DOHH2 (cell line): ENCODE data around the gene ZNF780A.

Experiments used
- H3F3A ChIP-seq: fragments of 200-600 bp; sonication (generic), shearing (Covaris generic); 2 replicates; pipeline ENCODE4 v1.6.0; 2016; ENCODE audit warnings: antibody characterized with exemption, mild to moderate bottlenecking; ENCODE audit not compliant: control insufficient read depth, insufficient read depth
- H3K27ac ChIP-seq: fragments of 200-600 bp; sonication (generic); 2 replicates; pipeline ENCODE4 v1.5.1; 2014; ENCODE audit warnings: low read depth, mild to moderate bottlenecking, low read length, moderate library complexity
- H3K27me3 ChIP-seq: fragments of 200-600 bp; sonication (generic); 2 replicates; pipeline ENCODE4 v1.6.1; 2014; ENCODE audit warnings: mild to moderate bottlenecking, low read length, mixed read lengths; ENCODE audit not compliant: control insufficient read depth
- H3K36me3 ChIP-seq: fragments of 200-600 bp; sonication (generic); 2 replicates; pipeline ENCODE4 v1.6.1; 2014; ENCODE audit warnings: mild to moderate bottlenecking, low read length, moderate library complexity, mixed read lengths; ENCODE audit not compliant: control insufficient read depth
- H3K4me1 ChIP-seq: fragments of 200-600 bp; sonication (generic); 2 replicates; pipeline ENCODE4 v1.6.1; 2014; ENCODE audit warnings: mild to moderate bottlenecking, low read length, mixed read lengths; ENCODE audit not compliant: control insufficient read depth
- H3K4me2 ChIP-seq: fragments of 200-600 bp; sonication (generic); 2 replicates; pipeline ENCODE4 v1.6.0; 2014; ENCODE audit warnings: mild to moderate bottlenecking, low read length, moderate library complexity
- H3K4me3 ChIP-seq: fragments of 200-600 bp; sonication (generic); 2 replicates; pipeline ENCODE4 v1.5.1; 2014; ENCODE audit warnings: mild to moderate bottlenecking, low read length, mixed read lengths
- H3K79me2 ChIP-seq: fragments of 200-600 bp; sonication (generic); 2 replicates; pipeline ENCODE4 v1.6.1; 2014; ENCODE audit warnings: mild to moderate bottlenecking, low read length, mixed read lengths; ENCODE audit not compliant: control insufficient read depth
- H3K9me2 ChIP-seq: fragments of 200-600 bp; sonication (generic); replicated peaks from 2 replicates; pipeline ENCODE4 v1.6.1; 2014; ENCODE audit warnings: mild to moderate bottlenecking, low read length, mixed read lengths; ENCODE audit not compliant: control insufficient read depth
- H3K9me3 ChIP-seq: fragments of 200-600 bp; sonication (generic); 2 replicates; pipeline ENCODE4 v1.6.1; 2014; ENCODE audit warnings: antibody characterized with exemption, low read length, mixed read lengths; ENCODE audit not compliant: control insufficient read depth, insufficient read depth
- H4K20me1 ChIP-seq: fragments of 200-600 bp; sonication (generic); 2 replicates; pipeline ENCODE4 v1.6.0; 2014; ENCODE audit warnings: low read depth, mild to moderate bottlenecking, antibody characterized with exemption, low read length, moderate library complexity; ENCODE audit not compliant: control insufficient read depth, insufficient read depth
- CTCF ChIP-seq: fragments of 200-600 bp; sonication (generic); IDR thresholded peaks from one replicate; pipeline ENCODE4 v1.5.1; 2014; ENCODE audit warnings: antibody characterized with exemption, mild to moderate bottlenecking, low read depth, low read length; ENCODE audit not compliant: poor library complexity, severe bottlenecking
- EZH2phosphoT487 ChIP-seq: fragments of 200-600 bp; sonication (generic); IDR thresholded peaks from 2 replicates; pipeline ENCODE4 v1.6.1; 2017; ENCODE audit warnings: borderline replicate concordance, mild to moderate bottlenecking, antibody characterized with exemption, low read length, moderate library complexity, mixed read lengths

ZNF780A gene

GRCh38 chr19:40059624-40060023 is 31.1 kb downstream of the ZNF780A start:
- H3K4me2 ChIP-seq: no peak overlapping the region
- no peak overlapping the region for H3K27ac ChIP-seq
- H3K79me2 ChIP-seq: peaks cover 24% of the 10 kb centered on the region
- peaks cover 21% of the 10 kb centered on the region for H3K9me3 ChIP-seq
- TF ChIP-seq EZH2phosphoT487 (no peak), CTCF (no peak)
- 0 out of 2 replicates have a peak, but pooled peaks cover under 1% of the 10 kb centered on the region for H3F3A ChIP-seq
- H3K36me3 ChIP-seq: no peaks in the 10 kb centered on the region; the same call in 1 of the 2 replicates
- peaks cover 19% of the 10 kb centered on the region for H3K4me1 ChIP-seq
- no peaks in the 10 kb centered on the region; the same call in 1 of the 2 replicates for H3K27me3 ChIP-seq
- no peak overlapping the region for H3K4me3 ChIP-seq
- H4K20me1 ChIP-seq: no peaks in the 10 kb centered on the region
- no peaks in the 10 kb centered on the region for H3K9me2 ChIP-seq

- peaks cover 29% of the 10 kb centered on the region for H3K4me1 ChIP-seq
- H3K27ac ChIP-seq: no peak overlapping the region
- peaks cover 20% of the 10 kb centered on the region for H3K9me3 ChIP-seq
- no peaks in the 10 kb centered on the region; the same call in 1 of the 2 replicates for H3K36me3 ChIP-seq
- H4K20me1 ChIP-seq: no peaks in the 10 kb centered on the region
- peak overlapping the region; percentile 94 for H3K4me2 ChIP-seq
- TF ChIP-seq CTCF (no peak), EZH2phosphoT487 (no peak)
- no peaks in the 10 kb centered on the region; the same call in 1 of the 2 replicates for H3K27me3 ChIP-seq
- H3F3A ChIP-seq: 0 out of 2 replicates have a peak, but pooled peaks cover 3% of the 10 kb centered on the region
- peak overlapping the region; percentile 96 for H3K4me3 ChIP-seq
- H3K79me2 ChIP-seq: peaks cover 48% of the 10 kb centered on the region
- no peaks in the 10 kb centered on the region for H3K9me2 ChIP-seq
Observed at GRCh38 chr19:40057166-40057565, 33.6 kb downstream of the ZNF780A start.

GRCh38 chr19:40056505-40056904 is 34.2 kb downstream of the ZNF780A start:
- no peaks in the 10 kb centered on the region for H3K9me2 ChIP-seq
- H4K20me1 ChIP-seq: no peaks in the 10 kb centered on the region
- H3K4me3 ChIP-seq: peak overlapping the region; percentile 96
- 0 out of 2 replicates have a peak, but pooled peaks cover 3% of the 10 kb centered on the region for H3F3A ChIP-seq
- peak overlapping the region; percentile 57 for H3K27ac ChIP-seq
- no peaks in the 10 kb centered on the region; the same call in 1 of the 2 replicates for H3K27me3 ChIP-seq
- peaks cover 20% of the 10 kb centered on the region for H3K9me3 ChIP-seq
- H3K79me2 ChIP-seq: peaks cover 55% of the 10 kb centered on the region
- TF ChIP-seq EZH2phosphoT487 (no peak), CTCF (no peak)
- H3K36me3 ChIP-seq: no peaks in the 10 kb centered on the region; the same call in 1 of the 2 replicates
- H3K4me2 ChIP-seq: peak overlapping the region; percentile 94
- H3K4me1 ChIP-seq: peaks cover 29% of the 10 kb centered on the region
